Fibroblast of lung (primary cell): Measurements from ENCODE around the gene ZNF771.

Experiments
- CTCF ChIP-seq, 2 donors: IDR thresholded peaks in 1 of 2; conservative IDR thresholded peaks in 1 of 2; 1 replicate in 1 of 2; 2 replicates in 1 of 2; pipeline ENCODE4 v1.5.1; 2011 to 2012; ENCODE audit warnings: low read length in 2 of 2, control low read depth in 1 of 2, inconsistent platforms in 1 of 2, low read depth in 1 of 2, mild to moderate bottlenecking in 1 of 2
- EZH2 ChIP-seq: IDR thresholded peaks from 2 replicates; pipeline ENCODE4 v1.5.1; 2012; ENCODE audit warnings: low read length, control low read depth, mild to moderate bottlenecking; ENCODE audit errors: missing control alignments

- TF ChIP-seq CTCF (conservative IDR thresholded peaks at IDR 0.05 in 1 of 2, IDR thresholded peaks at IDR 0.05 in 1 of 2; ENCODE audit: low read depth in 1 of 2, low read length in 2 of 2) (peak in 1 of 2 donors; percentile 11), EZH2 (no peak)
Measured at GRCh38 chr16:30395155-30395991, 12.0 kb upstream of the ZNF771 start, which contains the start of gene ZNF48.
